Endothelial cell (in vitro differentiated cells): ENCODE measurements around the gene SPRR4. TPM values are rescaled to one million over a fixed set of nuclear protein-coding genes. Genes with fewer than 3 reads are reported as not detected.

ENCODE experiments used
- DNase-seq: peaks from one replicate; pipeline ENCODE4 v3.0.0; 2021; ENCODE audit warnings: low spot score
- H3K27ac Mint-ChIP-seq: one replicate; pipeline ENCODE4 v1.8.0; 2021; ENCODE audit warnings: mixed read lengths, inconsistent platforms; ENCODE audit not compliant: unreplicated experiment
- H3K27me3 Mint-ChIP-seq: one replicate; pipeline ENCODE4 v1.8.0; 2021; ENCODE audit warnings: mild to moderate bottlenecking, moderate library complexity, mixed read lengths, inconsistent platforms; ENCODE audit not compliant: unreplicated experiment
- H3K36me3 Mint-ChIP-seq: one replicate; pipeline ENCODE4 v1.8.0; 2021; ENCODE audit warnings: mild to moderate bottlenecking, low read depth, mixed read lengths, inconsistent platforms; ENCODE audit not compliant: unreplicated experiment
- H3K4me1 Mint-ChIP-seq: one replicate; pipeline ENCODE4 v1.8.0; 2021; ENCODE audit warnings: mild to moderate bottlenecking, mixed read lengths, inconsistent platforms; ENCODE audit not compliant: unreplicated experiment
- H3K4me3 Mint-ChIP-seq: one replicate; pipeline ENCODE4 v1.8.0; 2021; ENCODE audit warnings: mild to moderate bottlenecking, mixed read lengths, inconsistent platforms; ENCODE audit not compliant: unreplicated experiment
- H3K9me3 Mint-ChIP-seq: one replicate; pipeline ENCODE4 v1.8.0; 2021; ENCODE audit warnings: mixed read lengths, inconsistent platforms; ENCODE audit not compliant: unreplicated experiment
- CTCF ChIP-seq: fragments of 200-600 bp; sonication (generic); IDR thresholded peaks from one replicate; pipeline ENCODE4 v1.5.0; 2021; ENCODE audit warnings: antibody characterized with exemption; ENCODE audit not compliant: unreplicated experiment
- total RNA-seq: library from RNA; stranded (reverse); fragmentation: NEBNext Ultra II Directional; extraction: Animal tissue kit (Norgen Biotek cat#: 25700); gene quantifications from one replicate; pipeline ENCODE4 v1.2.1, GENCODE V29; 2021; ENCODE audit not compliant: unreplicated experiment

SPRR4 gene
- total RNA-seq, 1 donor from 2014 or later: not detected

- TF ChIP-seq CTCF: no peak
- no peak overlapping the region for H3K27ac Mint-ChIP-seq
- no peaks in the 10 kb centered on the region for H3K4me1 Mint-ChIP-seq
- peaks cover 3% of the 10 kb centered on the region for H3K27me3 Mint-ChIP-seq
- no peak overlapping the region for H3K4me3 Mint-ChIP-seq
- H3K36me3 Mint-ChIP-seq: no peaks in the 10 kb centered on the region
- no peaks in the 10 kb centered on the region for H3K9me3 Mint-ChIP-seq
- DNase-seq: no peak
Observed at GRCh38 chr1:152933196-152933595, 37.3 kb upstream of the SPRR4 start.

DNA sequence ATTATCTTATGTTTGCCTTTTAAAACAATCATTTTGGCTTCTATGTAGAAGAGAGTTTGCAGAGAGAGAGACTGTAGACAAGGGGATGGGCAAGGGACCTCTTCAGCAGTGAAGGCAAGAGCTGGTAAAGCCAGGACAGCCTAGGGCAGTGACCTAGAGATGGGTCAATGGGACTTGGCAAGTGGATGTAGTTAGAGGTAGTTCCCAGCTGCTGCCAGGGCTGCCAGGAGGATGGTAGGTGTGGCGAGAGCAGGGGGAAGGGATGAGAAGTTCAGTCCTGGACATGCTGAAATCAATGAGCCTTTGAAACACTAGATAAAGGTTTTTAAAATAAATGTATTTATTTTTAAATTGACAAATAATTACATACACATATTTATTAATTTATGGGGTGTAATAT is 29.8 kb upstream of the SPRR4 start:
- no peak overlapping the region for H3K27ac Mint-ChIP-seq

GRCh38 chr1:152941037-152941711 is 29.3 kb upstream of the SPRR4 start:
- no peaks in the 10 kb centered on the region for H3K36me3 Mint-ChIP-seq
- peaks cover 6% of the 10 kb centered on the region for H3K4me1 Mint-ChIP-seq
- DNase-seq: no peak
- peaks cover 4% of the 10 kb centered on the region for H3K27me3 Mint-ChIP-seq
- TF ChIP-seq CTCF: no peak
- H3K4me3 Mint-ChIP-seq: no peak overlapping the region
- H3K9me3 Mint-ChIP-seq: no peaks in the 10 kb centered on the region
- H3K27ac Mint-ChIP-seq: no peak overlapping the region

More for the DNA sequence above, 29.8 kb upstream of the SPRR4 start:
- Mint-ChIP-seq H3K36me3 (no peaks in the 10 kb centered on the region), H3K4me3 (no peak overlapping the region), H3K27me3 (peaks cover 4% of the 10 kb centered on the region), H3K9me3 (no peaks in the 10 kb centered on the region), H3K4me1 (peaks cover 6% of the 10 kb centered on the region)
- TF ChIP-seq CTCF: no peak
- no peak for DNase-seq

DNA sequence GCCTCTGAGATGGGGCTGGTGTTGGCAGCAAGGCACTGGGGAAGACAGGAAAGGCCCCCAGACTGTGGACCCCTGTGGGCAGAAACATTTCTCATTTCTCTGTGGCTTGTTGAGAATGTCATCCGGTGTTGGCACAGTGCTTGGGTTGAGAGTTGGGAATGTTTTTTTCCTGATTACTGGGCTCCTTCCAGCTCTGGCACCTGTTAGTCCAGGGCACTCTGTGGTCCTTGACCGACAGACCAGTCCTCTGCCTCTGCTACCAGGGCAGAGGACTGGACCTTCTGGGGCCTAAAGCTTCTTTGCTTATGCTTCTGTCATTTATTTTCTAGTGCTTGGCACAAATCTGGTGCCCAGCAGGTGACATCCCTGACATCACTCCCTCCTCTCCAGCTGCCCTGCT is 28.3 kb upstream of the SPRR4 start:
- H3K9me3 Mint-ChIP-seq: no peaks in the 10 kb centered on the region
- no peaks in the 10 kb centered on the region for H3K36me3 Mint-ChIP-seq
- no peak for TF ChIP-seq CTCF

DNA sequence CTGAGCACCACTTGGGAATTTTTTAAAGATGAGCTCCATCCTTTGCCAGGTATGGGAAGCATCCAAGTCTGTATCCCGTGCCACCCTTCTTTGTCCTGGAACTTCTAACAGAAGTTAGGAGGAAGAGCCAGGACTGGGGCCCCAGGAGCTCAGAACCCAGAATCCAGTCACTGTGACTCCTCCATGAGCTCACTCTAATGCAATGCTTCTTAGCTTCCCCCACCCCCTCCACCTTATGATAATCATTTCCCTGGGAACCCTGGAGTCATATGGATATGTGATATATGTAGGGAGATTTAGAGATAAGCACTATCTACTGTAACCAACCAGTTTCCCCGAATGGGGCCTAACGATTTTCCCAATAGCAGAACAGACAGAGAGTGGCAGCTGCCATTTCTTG is 24.2 kb upstream of the SPRR4 start:
- Mint-ChIP-seq H3K4me1 (no peaks in the 10 kb centered on the region), H3K9me3 (no peaks in the 10 kb centered on the region), H3K27me3 (peaks cover 4% of the 10 kb centered on the region), H3K36me3 (no peaks in the 10 kb centered on the region), H3K27ac (no peak overlapping the region), H3K4me3 (no peak overlapping the region)
- TF ChIP-seq CTCF: no peak
- no peak for DNase-seq

More for the DNA sequence above, 28.3 kb upstream of the SPRR4 start:
- Mint-ChIP-seq H3K4me1 (peaks cover 6% of the 10 kb centered on the region), H3K4me3 (no peak overlapping the region), H3K27ac (no peak overlapping the region), H3K27me3 (peaks cover 3% of the 10 kb centered on the region)
- no peak for DNase-seq
